Right lobe of liver (tissue), 4 donors: ENCODE data around the gene SULT1C3.

ENCODE experiments used
- CTCF ChIP-seq, 4 donors: fragments of 200-600 bp in 3 of 4; fragments of 450-650 bp in 1 of 4; IDR thresholded peaks; one replicate each; pipeline versions ENCODE4 v1.5.1 to v1.8.0; 2016 to 2022; ENCODE audit warnings: antibody characterized with exemption in 4 of 4, mild to moderate bottlenecking in 2 of 4
- POLR2A ChIP-seq: fragments of 450-650 bp; IDR thresholded peaks from one replicate; pipeline ENCODE4 v1.6.1; 2017; ENCODE audit warnings: antibody characterized with exemption, mild to moderate bottlenecking
- donor health status: DM: no; HTN: no; CAD: no.
- donor health status: DM: no; HTN: no; CAD: no.
- donor health status: DM: no; HTN: yes; CAD: no.

GRCh38 chr2:108215794-108216211, 24.0 kb upstream of the SULT1C3 start:
- TF ChIP-seq POLR2A, result no peak
- TF ChIP-seq CTCF (IDR thresholded peaks at IDR 0.05), result peak in 3 of 4 donors; percentile 18 to 63 (median 37)
